Inferior parietal cortex (tissue), 1 donor: ENCODE measurements around the gene IAH1.

Source experiments
- DNase-seq: peaks from one replicate; pipeline ENCODE4 v3.0.0-alpha.2; 2016; ENCODE audit errors: extremely low spot score

IAH1 gene, protein sequence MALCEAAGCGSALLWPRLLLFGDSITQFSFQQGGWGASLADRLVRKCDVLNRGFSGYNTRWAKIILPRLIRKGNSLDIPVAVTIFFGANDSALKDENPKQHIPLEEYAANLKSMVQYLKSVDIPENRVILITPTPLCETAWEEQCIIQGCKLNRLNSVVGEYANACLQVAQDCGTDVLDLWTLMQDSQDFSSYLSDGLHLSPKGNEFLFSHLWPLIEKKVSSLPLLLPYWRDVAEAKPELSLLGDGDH

DNA sequence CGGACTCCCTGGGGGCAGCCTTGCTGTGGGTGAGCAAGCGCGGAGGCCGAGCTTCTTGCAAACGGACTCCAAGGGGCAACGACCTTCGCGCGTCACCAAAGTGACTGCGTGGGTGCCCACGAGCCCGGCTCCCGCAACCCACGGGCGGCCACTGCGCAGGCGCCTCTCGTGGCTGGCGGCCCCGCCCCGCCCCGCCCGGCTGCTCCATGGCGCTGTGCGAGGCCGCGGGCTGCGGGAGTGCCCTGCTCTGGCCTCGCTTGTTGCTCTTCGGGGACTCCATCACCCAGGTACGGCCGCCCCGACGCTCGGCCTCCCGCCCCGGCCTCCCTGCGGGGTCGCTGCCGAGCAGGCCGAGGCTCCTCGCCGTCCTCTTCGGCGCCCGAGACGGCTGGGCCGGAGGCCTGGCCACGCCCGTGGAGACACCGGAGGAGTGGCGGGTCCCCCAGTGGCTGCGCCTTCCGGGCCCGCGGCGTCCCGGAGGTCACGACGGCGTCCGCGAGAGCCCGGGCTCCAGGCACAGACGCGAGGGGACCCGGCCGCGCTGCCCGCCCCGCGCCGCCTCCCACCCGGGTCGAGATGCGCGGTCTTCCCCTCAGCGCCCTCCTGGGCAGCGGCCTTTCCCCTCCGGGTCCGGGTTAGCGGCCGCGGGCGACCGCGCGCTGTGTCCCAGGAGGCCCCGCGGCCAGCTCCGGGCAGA lies at the start of gene IAH1:
Gene IAH1, plus strand, starts transcription at position 191 of the 697 bp plus-strand sequence. Its CDS starts 16 bp downstream, at position 207.
- DNase-seq: peak; percentile 69

DNA sequence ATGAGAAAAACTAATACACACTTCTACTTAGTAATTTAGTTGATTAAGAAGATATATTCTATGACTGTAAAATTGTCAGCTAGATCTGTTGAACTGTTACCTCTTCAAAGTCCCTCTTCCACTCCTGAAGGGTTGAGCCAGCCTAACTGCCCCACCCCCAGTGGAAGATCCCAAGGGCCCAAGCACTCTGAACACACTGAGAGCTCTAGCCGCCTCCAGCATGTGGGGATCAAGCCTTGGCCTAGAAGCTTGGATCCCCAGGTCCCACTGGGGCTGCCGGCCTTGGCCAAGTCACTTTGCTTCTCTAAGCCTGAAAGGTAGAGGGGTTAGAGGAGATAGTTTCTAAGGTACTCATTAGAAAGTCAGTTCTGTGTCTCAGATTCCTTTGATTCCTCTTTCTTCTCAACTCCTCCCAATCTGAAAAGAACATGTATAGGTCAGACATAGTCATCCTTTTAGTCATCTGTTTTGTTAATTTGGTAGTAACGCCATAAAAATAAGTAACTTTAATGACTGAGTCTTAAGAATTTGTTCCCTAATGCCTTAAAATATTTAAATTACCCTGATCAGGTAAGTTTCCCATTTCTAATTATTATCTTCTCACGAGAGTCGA lies 45.3 kb upstream of the IAH1 start:
- DNase-seq: no peak

- DNase-seq: no peak
Observed at GRCh38 chr2:9430316-9431293, 43.7 kb upstream of the IAH1 start.

- no peak for DNase-seq
Observed at GRCh38 chr2:9434489-9434888, 39.9 kb upstream of the IAH1 start.

DNA sequence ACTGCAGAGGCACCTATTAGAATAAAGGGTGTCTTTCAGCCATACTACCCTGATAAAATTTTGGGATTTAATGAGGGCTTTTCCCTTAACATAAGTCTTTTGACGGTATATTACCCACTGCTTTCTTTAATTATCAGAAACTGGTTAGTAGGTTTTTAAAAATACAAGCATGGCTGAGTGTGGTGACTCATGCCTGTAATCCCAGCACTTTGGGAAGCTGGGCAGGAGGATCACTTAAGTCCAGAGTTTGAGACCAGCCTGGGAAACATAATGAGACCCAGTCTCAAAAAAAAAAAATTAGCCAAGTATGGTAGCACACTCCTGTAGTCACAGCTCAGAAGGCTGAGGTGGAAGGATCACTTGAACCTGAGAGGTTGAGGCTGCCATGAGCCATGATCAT lies 34.8 kb upstream of the IAH1 start:
- DNase-seq: no peak

DNA sequence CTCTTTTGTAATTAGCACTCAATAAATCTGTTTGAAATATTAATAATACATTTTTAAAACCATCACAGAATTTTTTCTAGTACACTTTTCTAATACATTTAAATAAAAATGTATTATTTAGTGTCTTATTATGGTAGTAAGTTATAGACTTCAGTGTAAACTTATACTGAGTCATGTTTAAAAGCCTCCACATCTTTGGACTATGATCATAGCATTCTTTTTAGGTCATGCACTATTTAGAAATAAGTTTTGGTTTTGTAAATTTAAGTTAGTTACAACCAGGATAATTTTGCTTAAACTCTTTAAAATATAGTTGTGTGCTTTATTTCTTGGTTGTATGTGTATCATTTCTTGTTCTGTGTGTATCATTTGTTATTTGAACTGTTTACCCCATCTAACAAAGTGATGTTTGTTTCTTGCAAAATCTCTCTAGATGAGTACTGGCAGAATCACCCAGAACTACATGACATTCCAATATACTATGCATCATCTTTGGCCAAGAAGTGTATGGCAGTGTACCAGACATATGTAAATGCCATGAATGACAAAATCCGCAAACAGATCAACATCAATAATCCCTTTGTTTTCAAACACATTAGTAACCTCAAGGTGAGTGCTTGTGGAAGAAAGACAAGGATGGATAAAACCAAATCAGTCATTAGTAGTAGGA lies 34.2 kb upstream of the IAH1 start:
- DNase-seq: peak; percentile 19

GRCh38 chr2:9441556-9441955 lies 32.8 kb upstream of the IAH1 start:
- DNase-seq: peak; percentile 7

- no peak for DNase-seq
Observed at GRCh38 chr2:9443526-9443925, 30.8 kb upstream of the IAH1 start.

DNA sequence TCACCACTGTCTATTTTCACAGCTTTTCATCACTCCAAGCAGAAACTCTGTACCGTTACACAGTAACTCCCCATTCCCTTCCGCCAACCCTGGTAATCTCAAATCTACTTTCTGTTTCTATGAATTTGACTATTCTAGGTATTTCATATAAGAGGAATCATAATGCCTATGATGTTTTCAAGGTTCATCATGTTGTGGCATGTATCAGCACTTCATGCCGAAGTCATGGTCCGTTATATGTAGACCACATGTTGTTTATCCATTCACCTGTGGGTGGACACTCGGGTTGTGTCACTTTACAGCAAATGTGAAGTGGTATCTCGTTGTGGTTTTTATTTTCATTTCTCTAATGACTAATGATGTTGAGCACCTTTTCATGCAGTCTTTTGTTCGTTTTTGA lies 29.3 kb upstream of the IAH1 start:
- no peak for DNase-seq

GRCh38 chr2:9451231-9451630 lies 23.1 kb upstream of the IAH1 start:
- no peak for DNase-seq

DNA sequence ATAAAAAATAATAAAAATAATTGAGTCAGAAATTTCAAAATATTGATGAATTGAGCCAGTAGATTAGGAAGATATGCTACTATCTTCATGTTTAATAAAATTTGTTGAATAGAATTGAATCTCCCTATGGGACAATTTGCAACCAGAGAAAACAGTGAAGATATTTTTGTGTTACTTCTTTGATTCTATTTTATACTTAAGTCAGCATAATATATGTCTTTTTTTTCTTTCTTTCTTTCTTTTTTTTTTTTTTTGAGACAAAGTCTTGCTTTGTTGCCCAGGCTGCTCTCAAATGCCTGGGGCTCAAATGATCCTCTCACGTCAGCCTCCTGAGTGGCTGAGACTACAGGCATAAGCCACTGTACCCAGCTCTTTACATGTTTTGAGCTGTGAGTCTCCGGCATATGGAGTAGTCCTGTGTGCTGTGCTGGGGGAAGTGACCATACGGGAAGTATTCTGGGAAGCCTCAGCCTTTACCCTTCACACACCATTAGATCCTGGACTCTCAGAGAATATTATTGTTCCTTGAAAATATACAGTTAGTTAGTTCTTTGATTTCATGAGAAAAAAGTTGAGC lies 13.8 kb upstream of the IAH1 start:
- DNase-seq: no peak

DNA sequence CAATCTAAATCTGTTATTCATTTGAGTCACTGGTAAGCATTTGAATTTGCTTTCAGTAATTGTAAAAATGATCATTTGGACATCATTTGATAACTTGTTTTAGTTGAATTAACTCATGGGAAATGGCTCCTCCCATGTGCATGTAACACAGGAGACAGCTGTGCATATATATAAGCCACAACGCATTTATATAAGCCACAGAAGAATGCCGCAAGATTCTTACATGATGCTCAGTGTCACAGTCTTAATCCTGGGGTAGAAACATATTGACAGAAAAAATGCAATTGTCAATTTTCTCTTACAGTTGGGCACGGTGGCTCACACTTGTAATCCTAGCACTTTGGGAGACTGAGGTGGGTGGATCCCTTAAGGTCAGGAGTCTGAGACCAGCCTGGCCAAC lies 13.3 kb upstream of the IAH1 start:
- no peak for DNase-seq

DNA sequence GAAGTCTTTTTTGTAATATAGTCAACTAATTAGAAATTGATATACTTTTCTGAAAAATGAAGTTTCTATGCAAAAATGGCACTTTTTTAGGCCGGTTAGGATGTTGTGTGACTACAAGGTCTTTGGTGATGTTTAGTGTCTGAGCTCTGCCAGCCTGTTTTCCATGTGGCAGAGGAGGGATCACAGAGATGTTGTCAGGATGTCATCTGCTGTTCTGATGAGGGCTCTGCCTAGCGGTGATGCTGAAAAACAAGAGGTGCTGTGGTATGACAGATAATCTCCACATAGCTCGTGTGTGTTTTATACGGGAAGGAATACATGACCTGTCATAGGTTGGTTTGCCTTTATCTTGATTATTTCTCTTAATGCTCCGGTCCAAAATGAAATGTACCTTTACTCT lies 12.0 kb upstream of the IAH1 start:
- DNase-seq: no peak

- DNase-seq: no peak
Observed at GRCh38 chr2:9462886-9463697, 11.3 kb upstream of the IAH1 start.

DNA sequence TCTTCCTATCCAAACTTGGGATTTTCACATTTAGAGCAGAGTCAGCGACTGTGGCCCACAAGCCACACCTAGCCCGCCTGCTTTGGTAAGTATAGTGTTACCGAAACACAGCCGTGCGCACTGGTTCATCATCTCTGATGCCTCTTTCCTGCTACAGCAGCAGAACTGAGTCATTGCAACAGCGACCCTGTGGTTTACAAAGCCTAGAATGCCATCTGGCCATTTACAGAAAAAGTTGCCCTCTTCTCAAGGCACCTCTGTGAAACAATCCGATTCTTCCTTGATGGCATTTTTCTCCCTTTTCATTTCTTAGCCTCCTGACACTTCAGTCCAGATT lies 10.7 kb upstream of the IAH1 start:
- DNase-seq: no peak

GRCh38 chr2:9465170-9465569 lies 9.2 kb upstream of the IAH1 start:
- no peak for DNase-seq

GRCh38 chr2:9466147-9466683 lies 8.1 kb upstream of the IAH1 start:
- DNase-seq: no peak

DNA sequence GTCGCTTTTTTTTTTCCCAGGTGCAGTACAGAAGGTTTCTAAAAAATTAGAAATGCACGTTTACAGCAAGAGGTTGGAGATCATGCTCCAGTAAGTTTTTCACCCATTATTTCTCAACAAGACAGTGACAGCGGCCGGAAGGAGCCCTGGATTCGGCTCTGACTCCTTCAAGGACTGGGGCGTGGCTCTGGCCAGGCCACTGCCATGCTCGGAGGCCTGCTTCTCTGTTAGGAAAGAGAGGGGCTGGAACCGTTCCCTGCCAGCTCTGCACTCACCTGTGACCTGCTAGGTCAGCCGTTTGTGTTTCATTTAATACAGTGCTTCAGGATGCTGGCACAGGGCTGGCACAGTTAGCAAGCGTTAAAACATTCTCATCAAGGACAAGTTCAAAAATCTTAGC lies 6.7 kb upstream of the IAH1 start:
- DNase-seq: no peak

GRCh38 chr2:9471206-9471605 lies 3.1 kb upstream of the IAH1 start:
- peak; percentile 71 for DNase-seq

GRCh38 chr2:9472511-9472910 lies 1.8 kb upstream of the IAH1 start:
- DNase-seq: no peak
